ENCODE results near the gene MAP3K20.
"Not testable (repeated sequence)": the region's sequence is repeated elsewhere in the genome, so short reads cannot be mapped to it uniquely, and the experiment has no call there.

The MAP3K20 gene

DNA sequence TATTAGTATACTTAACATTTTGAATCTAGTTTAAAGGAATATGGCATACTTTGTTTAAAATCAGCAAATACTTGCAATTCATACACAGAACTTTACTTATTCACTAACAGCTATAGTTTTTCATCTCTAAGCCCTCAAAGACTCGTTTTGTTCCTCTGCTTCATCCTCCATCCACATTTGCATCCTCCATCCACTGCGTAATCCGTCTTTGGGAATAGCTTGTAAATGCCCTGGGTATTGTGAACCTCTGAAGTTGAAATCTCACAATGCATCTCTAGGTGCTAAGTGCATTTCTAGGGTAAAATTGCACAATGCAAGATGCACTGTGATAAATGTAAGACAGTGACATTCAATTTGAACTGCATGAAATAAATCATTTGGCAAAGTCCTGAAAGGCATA lies 163.2 kb downstream of the MAP3K20 start:
- no peak for DNase-seq

DNA sequence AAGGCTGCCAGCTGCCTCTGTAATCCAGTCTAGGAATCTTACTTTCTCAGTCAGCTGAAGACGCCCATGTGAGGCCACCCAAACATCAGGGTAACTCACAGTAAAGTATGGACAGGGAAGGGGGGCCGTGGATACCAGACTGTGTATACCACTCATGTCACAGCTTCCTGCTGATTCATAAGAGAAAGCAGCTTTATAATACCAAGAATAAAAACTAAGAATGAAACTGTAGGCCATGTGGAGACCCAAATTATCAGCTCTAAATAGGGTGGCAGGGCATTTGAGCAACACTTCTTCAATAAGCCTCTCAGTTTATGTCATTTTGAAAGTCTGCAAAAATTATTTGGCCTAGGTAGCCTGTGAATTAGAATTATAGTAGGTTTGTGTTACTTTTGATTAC lies 164.0 kb downstream of the MAP3K20 start:
- DNase-seq = no peak

DNA sequence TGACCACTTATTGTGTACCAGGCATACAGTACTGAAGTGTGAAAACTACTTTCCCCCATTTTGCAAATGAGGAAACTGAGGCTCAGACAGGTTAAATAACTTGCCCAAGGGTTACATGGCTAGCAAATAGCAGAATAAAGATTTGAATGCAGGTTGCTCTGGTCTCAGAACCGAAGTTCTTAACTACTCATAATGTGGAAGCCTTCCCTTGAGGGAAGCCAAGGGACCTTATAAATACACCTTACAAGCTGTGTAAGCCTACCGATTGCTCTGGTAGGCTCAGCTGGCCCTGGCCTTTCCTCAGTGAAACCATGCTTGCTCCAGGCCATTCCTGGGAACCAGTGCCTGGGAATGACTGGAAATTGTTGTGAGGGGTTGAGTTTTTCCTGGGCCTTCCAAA lies 164.4 kb downstream of the MAP3K20 start:
- no peak for DNase-seq

DNA sequence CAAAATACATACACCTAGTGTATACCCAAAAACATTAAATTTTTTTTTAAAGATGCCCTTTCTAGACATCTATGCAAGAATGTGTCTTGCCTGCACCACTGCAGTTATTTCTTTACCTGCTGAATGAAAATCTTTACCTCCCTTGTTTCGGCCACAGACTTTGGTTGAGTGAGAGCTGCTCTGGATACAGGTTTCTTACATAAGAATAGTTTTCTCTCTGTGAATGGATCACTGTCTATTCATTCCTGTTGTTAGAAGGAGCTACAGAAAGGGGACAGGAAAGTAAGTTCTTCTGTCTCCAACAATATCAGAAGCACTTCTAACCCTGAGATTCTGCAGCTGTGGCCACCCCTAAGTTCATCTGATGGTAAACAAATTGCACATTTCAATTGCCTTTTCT lies 166.0 kb downstream of the MAP3K20 start:
- DNase-seq = no peak

DNA sequence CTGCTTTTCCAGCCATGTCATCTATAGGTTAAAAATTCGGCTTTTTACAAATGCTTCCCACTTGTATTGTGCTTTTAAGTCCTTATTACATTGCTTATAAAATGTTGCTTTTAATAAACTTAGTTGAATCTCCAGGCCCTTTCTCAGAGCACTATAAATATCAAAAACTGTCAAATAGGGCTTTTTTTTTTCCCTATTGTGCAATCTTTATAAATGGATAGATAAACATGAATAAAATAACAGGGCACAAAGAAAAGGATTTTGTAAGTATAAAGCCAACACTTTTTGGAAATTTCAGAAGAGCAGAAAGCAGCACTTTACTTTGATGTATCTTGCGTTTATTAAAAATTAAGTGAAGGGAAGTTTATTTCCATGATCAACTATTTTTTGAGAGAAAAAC lies 171.5 kb downstream of the MAP3K20 start:
- DNase-seq = no peak

DNA sequence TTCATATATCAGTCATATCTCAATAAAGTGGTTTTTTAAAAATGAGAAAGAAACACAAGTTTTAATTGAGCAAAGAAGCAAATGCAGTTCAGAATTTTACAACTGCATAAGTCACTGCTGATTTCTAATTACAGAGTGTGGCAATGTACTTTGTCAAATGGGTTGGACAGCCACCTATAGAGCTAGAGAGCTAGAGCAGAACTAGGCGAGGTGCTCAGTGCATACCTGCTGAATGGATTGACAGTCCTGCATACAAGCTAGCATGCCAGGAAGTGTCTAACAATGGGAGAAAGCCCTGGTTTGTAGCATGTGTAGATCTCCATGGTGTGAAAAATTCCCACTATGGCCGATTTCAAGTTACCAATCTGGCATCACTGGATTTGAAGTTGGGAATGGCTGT lies 172.7 kb downstream of the MAP3K20 start:
- DNase-seq = no peak

DNA sequence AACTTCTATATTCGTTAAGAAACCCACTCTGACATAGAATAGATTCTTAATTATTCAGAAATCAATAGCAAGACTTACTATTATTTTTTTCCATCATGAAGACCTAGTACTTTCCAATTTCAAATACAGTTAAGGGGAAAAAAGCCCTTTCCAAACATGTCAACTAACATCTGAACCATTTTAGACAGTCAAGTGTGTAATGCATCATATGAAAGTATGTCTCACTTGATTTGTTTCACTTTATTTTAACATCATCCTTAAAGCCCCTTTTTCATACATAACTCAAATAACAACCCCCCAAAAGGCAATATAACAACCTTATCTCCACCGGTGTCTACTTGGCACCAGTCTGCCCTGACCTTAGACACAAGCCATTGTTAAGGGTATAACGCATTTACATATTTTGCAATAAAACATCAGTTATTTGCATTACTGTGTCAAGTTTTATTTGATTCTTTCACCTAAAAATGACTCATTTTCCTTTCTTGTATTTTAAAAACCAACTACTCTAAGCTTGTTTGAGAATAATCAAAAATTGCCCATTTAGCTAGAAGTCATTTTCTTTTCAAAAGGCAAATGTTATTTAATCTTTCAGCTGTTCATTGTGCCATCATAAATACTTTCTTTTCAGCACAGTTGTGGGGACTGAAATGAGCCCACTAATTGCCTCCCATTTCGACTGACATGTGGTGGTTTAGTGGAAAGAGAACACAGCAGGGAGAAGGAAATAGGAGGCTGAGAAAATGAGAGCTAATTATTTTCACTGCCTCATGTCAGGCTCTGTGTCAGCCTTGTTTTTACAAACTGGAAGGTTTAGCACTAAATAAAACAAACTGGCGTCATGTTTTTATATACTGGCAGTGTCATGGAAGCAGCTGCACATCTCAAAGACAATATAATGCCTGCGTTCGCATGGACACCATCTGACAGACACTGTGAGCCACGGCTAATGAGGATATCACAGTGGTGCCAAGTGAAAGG lies 174.3 kb downstream of the MAP3K20 start:
- DNase-seq = peak; percentile 98

DNA sequence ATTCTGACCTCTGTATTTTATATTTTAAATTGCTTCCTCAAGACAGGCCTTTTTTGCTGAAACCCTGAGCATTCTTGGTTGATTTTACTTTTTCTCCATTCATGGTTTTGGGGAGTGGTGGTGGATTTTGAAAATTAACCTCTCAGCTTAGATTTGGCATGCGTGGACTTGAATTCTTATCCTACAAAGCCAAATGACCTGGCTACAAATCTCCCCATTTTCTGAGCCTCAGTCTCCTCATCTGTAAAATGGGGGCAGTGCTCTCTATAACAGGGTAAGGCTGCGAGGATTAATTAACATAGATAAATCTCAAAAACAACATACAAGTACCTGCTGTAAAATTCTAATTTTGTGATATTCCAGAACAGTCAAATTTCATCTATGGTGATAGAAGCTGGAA lies 175.6 kb downstream of the MAP3K20 start:
- no peak for DNase-seq

DNA sequence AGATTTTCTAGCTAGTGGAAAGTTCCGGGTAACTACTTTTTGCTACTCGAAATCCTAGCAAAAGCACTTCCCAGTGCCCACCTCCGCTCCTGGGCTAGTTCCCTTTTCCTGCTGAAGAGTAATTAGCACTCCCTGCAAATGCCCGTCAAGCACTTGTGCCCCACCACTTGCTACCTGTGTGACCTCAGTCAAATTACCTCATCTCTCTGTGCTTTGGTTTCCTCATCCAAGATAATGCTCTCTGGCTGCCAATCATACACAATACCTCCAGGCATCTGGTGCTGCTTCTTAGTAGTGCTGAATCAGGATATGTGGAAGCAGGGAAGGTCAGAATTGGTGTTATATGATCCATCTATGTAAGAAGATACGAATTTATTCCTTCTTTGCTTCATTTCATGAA lies 176.9 kb downstream of the MAP3K20 start:
- no peak for DNase-seq

DNA sequence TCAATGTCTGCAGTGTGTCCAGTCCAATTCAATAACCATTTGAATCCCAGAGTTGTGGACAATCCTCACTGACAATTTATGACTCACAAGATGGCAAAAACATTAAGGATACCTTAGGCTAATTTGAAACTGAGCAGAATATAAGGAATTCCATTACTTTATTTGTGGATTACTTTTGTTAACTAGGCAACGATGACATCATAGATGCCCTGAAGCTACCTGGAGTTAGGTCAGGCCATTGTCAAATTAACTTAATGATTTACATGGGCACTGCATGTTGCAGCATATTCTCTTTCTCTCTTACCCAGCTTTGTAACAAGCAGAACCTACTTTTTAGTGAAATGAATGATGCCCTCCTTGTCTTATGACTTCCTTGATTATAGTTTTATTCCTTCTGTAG lies 179.0 kb downstream of the MAP3K20 start:
- no peak for DNase-seq

DNA sequence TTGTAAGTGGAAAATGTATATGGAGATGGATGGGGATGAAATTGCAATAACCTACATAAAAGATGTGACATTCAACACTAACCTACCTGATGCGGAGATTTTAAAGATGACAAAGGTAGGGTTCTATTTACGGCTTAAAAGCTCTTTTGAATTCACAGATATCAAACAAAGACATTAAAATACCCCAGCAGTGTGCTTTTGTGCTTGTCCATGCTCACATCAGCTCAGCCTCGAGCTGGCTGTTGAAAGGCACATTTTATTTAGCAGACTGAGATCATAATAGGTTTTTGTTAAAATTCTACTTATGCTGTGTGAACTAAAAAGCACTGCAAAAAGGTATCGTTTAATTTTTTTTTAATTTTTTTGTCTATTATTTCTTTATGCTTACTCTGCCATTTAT lies 183.1 kb downstream of the MAP3K20 start:
- DNase-seq = no peak

DNA sequence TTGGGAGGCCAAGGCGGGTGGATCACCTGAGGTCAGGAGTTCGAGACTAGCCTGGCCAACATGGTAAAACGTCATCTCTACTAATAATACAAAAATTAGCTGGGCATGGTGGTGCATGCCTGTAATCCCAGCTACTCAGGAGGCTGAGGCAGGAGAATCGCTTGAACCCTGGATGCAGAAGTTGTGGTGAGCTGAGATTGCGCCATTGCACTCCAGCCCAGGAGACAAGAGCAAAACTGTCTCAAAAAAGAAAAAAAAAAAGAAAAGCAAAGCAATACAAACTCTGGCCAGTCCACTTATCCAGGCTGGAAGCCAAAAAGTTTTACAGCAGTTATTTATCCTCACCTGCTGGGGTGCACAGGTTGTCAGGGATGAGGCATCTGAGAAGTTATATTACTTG lies 186.7 kb downstream of the MAP3K20 start:
- DNase-seq = not testable (repeated sequence)

DNA sequence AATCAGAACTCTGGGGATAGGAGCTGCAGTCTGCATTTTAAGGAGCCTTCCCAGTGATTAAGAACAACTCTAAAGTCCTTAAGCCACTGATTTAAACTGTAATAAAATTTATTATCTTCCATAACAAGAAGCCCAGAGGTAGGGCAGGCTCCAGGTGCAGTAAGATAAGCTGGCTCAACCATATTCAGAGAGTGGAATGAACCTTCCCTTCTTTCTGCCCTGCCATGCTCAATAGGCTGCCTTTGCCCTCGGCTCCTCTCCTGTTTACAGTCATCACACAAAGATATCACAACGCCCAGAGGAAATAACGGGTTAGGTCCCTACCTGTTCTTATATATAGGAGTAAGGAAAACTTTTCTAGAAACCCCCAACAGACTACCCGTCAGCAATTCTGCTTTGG lies 188.5 kb downstream of the MAP3K20 start:
- DNase-seq = no peak

DNA sequence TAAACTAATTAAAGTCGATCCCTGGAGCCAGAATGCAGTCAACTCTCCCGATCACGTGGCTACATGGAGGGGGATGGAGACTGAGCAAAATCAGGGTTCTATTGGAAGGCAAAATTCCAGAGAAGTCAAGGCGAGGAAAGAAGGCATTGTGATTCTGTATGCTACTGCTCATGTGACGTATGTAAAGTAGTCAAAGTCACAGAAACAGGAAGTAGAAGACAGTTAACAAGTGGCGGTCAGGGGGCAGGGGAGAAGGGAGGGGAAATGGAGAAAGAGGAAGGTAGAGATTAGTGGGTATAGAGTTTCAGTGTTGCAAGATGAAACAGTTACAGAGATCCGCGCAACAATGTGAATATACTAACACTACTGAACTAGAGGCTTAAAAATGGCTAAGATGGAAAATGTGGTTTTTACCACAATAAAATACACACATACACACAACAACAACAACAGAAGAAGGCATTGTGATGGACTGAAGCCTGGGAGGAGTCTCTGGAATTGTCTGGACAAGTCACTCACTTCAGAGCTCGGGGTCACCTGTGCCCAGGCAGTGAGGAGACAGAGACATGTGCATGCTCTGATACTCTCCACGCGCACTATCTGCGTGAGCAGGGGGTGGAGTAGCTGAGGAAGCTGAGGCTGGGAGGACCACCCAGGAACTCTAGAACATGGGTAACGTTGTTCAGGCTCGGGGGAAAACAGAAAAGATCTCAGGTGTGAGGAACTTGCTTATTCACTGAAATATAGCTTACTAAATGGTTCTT lies 189.1 kb downstream of the MAP3K20 start:
- DNase-seq = no peak

DNA sequence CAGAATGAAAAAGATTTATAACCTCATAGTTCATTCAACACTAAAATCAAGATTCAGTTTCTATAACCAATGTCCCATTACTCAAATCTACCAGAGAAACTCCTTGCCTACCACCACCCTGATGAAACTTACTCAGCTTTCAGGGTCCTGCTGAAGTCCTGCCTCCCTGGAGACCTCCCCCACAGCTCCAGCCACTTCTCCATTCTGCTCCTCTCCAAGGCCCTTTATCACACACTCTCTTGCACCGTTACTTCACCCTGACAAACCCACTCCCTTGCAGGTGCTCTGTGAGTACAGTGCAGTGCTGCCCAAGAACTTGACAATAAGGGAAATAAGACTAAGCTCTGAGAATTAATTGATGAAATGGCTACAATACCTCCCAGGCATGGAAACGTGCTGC lies 195.5 kb downstream of the MAP3K20 start:
- DNase-seq = no peak

DNA sequence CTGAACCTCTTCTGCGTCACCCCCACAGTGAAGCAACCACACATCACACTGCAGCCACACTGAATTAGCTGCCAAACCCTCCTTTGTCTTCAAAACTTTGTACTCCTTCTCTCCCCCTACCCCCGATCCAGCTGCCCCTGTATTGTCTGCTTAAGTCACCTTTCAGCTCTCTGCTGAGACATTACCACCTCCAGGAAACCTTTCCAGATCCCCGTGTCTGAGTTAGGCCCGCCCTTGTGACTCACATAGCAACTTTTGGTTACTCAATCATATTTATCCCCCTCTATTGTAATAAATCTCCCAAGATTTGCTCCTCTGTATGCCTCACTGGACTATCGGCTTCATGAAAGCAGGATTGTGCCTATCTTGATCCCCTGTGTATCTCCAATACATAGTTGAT lies 196.2 kb downstream of the MAP3K20 start:
- no peak for DNase-seq

DNA sequence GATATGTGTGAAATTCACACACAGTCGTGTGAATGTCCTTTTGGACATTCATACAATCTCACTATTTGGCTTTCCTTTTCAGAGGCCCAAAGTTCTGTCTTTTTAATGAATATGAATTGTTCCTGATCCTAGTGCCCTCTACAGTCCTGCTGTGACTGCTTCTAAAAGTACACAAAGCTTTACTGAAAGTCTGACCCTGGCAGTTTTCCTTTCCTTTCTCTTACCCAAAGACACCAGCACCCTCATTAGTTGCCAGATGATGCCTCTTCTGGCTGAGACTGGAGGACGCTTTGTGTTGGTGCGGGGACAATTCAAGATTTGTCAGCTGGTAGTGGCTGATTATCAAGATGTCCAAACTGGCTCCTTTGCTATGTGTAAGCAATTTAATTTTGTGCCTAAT lies 197.2 kb downstream of the MAP3K20 start:
- no peak for DNase-seq

DNA sequence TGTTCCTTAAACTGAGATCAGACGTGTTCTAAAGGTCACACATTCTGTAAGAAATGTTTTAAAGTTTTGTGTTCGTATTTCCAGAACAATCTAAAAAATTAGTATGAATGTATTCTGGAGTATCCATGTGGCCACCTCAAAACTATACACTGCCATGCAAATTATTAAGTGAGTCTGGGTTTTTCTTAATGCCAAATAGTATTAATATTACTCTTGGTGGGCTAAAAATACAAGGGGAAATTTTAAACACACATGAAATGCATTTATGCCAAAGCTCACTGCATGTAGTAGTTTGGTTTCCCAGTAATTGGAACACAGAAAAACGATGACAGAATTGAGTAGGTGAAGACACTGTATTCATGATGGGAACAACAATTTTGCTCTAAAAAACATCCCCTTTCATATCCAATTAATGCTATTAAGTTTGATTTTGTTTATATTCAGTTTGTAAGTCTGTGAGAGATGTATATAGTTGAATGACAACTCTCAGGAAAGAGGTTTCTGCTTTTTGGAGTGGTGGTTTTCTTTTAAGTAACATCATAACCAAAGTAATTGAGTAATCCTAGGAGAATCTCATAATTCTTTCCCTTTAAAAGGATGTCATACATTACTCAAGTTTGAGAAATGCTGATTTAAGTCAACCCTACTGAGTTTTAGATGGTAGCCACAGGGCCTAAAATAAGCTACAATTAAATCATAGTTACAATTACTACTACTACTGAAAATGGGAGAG lies 203.3 kb downstream of the MAP3K20 start:
- DNase-seq = no peak

DNA sequence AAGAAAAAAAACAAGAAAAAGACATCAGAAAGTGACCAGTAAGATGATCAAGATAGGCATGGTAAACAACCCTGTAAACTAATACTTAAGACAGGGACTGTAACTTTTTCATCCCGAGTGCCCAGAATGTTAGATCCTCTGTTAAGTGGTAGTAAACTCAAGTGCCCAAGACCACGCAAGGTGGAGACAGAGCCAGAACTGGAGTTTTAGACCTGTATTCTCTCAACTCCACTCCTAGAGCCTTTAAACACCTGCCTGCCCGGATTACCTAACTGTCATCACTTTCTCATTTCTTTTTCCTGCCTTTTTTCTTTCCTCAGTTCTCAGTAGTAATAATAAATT lies 203.9 kb downstream of the MAP3K20 start:
- DNase-seq = no peak

DNA sequence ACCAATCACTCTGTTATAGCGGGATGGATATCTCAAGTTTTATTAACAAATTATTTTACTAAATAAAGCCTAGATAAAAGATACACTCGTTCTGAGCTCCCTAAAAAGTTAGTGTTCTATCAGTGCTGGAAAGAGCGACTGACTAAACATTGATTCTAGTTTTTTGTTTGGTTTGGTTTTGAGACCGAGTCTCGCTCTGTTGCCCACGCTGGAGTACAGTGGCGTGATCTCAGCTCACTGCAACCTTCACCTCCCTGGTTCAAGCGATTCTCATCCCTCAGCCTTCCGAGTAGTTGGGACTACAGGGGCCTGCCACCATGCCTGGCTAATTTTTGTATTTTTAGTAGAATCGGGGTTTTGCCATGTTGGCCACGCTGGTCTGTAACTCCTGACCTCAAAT lies 205.2 kb downstream of the MAP3K20 start:
- no peak for DNase-seq

DNA sequence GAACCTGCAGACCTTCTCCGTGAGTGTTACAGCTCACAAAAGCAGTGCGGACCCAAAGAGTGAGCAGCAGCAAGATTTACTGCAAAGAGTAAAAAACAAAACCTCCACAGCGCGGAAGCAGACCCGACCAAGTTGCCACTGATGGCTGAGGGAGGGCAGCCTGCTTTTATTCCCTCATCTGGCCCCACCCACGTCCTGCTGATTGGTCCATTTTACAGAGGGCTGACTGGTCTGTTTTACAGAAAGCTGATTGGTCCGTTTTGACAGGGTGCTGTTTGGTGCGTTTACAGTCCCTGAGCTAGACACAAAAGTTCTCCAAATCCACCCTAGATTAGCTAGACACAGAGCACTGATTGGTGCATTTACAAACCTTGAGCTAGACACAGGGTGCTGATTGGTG lies 206.3 kb downstream of the MAP3K20 start:
- not testable (repeated sequence) for DNase-seq

DNA sequence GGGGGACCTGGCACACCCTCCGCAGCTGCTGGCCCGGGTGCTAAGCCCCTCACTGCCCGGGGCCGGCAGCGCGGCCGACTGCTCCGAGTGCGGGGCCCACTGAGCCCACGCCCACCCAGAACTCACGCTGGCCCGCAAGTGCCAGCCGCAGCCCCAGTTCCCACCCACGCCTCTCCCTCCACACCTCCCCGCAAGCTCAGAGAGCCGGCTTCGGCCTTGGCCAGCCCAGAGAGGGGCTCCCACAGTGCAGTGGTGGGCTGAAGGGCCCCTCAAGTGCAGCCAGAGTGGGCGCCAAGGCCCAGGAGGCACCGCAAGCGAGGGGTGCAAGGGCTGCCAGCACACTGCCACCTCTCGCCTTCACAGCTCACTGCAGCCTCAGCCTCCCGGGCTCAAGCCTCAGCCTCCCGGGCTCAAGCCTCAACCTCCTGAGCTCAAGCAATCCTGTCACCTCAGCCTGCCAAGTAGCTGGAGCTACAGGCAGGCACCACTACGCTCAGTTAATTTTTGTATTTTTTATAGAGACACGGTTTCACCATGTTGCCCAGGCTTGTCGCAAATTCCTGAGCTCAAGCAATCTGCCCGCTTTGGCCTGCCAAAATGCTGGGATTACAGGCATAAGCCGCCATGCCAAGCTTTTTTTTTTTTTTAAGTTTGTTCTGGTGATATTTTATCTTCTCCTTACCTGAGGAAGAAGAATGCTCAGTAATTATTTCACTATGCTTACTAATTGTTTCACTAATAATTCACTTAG lies 207.3 kb downstream of the MAP3K20 start:
- peak; percentile 12 for DNase-seq
